Thyroid gland (tissue), 4 donors: Measurements from ENCODE around the gene NR4A1.

ENCODE experiments used
- CTCF ChIP-seq, 6 experiments: fragments of 200-600 bp in 3 of 6; fragments of 450-650 bp in 3 of 6; sonication (generic) in 3 of 6; IDR thresholded peaks; one replicate each; pipeline ENCODE4 v1.5.1; 2016 to 2019; ENCODE audit warnings: antibody characterized with exemption in 6 of 6, mild to moderate bottlenecking in 2 of 6, inconsistent platforms in 1 of 6, moderate library complexity in 1 of 6
- POLR2A ChIP-seq, 2 donors: fragments of 450-650 bp; IDR thresholded peaks; one replicate each; pipeline ENCODE4 v1.6.1; 2017; ENCODE audit warnings: antibody characterized with exemption in 2 of 2, mild to moderate bottlenecking in 2 of 2, moderate library complexity in 1 of 2

- peak; percentile 43 to 89 (median 52) for TF ChIP-seq CTCF (IDR thresholded peaks at IDR 0.05)
- TF ChIP-seq POLR2A (IDR thresholded peaks at IDR 0.05): peak in 1 of 2 donors; percentile 67
Measured at GRCh38 chr12:52069327-52070184, 18.3 kb downstream of the NR4A1 start, which contains the start of gene ATG101.
